Stimulated activated CD4-positive, alpha-beta T cell treated with anti-CD3 and anti-CD28 coated beads, TNF-alpha, amount 100 ng/mL, for 24 hours (primary cell): ENCODE measurements around the gene TFDP1.

Experiments
- DNase-seq, 3 experiments: peaks; one replicate each; pipeline ENCODE4 v3.0.0-alpha.2; 2020; ENCODE audit warnings: low read depth in 3 of 3

The TFDP1 gene

DNA sequence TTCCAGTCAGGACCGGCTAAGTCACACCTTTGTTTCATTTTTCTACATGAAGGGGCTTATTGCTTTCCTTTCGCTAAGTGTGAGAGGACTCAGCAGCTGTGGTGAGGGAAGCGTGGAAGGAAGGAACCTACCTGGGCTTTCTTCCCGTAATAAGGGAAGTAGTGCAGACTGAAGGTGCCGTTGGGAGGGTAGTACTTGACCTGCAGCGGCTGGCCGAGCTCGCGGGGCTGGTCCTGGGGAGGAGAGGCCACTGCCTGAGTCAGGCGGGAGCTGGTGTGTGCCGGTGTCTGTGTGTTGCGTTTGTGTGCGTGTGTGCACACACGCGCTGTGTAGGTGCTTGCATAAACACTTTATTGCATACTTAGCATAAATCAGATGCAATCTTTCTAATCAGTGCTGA lies 65.7 kb downstream of the TFDP1 start:
- no peak for DNase-seq

DNA sequence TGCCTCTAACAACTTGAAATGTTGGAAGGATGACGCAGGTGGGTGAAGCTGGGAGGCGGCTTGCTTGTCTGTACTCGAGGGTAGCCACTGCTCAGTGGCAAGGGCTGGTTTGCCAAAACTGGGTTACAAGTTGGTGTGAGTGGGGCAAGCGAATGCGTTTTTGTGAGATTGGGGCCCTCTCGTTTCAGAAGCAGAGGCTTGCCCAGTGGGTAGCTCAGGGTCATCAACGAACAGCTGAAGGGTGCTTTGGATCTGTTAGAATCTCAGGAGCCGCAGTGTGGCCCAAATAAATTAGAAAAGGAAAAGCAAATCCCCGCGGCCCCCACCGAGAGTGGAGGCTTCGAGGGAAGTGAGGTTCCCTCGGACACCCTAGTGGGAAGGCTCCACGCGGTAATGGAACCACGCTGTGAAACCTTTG lies 66.2 kb downstream of the TFDP1 start:
- no peak for DNase-seq

DNA sequence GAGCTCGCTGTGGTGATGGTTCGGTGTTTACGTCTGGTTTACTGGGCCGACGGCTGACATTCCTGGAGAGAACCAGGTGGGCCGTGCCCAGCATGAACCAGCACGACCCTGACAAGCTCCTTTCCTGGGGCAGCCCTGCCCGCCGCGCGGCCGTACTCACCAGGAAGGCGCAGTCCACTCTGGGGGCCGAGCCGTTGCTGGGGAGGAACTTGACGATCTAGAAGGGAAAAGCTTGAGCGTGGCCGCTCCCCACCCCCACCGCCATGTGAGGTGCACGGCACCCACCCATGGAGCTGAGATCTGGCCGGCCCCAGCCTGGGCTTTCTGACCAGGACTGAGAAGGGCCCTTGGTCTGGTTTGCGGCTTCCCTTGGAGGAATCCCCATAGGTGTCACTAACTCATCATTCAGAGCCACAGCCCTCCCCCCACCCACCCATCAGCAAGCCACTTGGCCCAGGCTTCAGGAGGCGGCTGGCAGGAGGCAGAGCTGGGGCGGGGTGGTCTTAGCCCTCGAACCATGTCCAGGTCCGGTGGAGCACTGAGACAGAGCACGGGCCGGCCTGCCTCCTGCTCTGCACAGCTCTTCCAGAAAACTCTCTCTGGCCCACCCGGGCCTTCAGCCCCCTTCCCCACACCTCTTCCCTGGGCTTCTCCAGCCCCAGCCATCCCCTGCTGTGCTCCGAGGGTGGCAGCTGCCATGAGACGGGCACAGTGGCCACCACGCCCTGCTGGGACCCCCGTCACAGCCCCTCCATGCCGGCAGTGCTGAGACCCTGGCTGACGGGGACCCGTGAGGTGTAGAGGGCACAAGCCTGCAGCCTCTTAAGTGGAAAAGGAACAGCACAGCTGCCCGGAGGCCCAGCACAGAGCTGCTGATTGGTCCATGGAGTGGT lies 67.2 kb downstream of the TFDP1 start:
- DNase-seq, result no peak

DNA sequence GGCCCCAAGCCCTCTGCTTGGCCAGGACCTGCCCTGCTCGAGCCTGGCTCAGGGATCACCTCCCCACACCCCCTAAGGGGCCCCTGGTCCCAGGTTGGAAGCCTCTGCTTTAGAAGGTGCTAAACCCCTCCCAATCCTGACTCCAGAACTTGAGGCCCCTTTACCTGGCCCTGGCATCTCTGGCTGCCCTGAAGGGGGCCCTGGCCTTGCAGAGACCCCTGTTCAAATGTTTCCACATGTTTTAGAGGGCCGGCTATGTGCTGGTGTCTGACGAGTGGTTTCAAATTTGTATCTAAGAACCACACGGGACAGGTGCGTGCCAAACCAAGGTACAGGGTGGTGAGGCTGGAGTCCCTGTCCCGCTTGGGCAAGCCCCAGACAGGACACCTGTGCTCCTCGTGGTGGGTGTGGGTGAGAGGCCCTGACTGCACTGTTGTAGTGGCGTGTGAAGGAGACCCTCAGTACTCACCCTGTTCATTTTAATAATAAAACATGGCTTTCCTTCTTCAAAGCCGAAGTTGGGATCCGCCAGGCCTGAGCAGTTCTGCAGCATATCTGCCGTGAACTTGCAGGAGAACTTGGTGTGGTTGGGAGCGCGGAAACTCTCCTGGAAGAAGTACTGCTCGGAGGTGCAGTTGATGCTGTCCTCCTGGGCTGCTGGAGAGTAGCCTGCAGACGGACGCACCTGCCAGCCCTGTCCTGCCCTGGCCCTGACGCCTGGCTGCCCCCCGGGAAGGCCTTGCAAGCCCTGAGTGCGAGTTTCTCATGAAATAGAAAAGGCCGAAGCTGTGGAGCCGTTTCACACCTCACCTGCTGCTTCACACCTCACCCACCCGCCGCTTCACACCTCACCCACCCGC lies 68.1 kb downstream of the TFDP1 start:
- no peak for DNase-seq

DNA sequence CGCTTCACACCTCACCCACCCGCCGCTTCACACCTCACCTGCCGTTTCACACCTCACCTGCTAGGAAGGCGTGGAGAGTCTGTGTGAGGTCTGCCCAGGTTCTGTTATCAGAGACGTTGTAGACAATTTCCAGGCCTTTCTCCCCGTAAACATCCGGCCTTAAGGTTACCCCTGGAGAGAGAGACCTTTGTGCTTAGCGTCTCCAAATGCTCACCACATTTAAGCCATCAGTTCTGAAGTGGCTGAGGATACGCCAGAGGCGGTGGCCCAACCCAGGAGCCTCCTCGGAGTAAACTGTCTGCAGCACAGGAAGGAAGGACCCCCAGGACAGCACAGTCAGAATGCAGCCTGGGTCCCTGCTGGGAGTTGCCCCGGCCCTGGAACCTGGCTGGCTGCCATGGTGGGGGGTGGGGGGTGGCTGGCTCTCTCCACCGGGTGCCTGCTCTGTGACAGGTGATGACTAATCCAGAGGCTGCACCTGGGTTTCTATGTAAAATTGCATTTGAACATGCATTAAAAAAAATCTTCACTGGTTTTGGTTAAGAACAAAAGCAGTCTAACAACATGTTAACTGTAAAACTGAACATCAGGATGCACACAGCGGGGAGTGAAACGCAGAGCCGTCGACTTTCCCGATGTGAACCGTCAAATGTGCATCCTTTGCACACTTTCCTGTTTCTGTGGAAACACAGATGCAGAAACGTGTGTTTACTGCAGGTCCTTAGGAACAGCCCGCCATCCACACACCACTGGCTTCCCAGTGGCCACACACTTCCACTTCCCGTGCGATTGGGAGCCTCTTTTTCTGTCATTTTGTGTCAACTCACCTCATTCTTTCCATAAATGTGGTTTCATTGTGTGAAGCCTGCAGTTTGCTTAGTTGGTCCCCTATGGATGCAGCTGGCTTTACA lies 69.0 kb downstream of the TFDP1 start:
- DNase-seq, result peak in 1 of 3 experiments; percentile 10

DNA sequence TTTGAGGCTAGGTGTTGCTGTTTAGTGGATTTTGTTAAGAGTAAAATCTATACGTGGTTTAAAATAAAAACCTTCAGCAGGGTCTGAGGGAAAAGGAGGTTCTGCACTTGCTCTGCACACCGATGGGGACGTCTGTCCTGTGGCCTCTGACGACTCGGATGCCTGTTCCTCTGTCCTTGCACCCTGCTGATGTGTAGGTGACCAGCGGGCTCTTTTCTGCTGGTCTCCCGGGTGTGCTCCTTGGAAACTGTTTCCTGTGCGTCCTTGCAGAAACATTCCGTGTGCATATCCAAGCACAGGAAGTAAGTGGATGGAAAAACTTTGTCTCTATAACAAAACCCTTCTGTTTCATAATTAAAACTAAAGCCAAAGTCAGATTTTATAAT lies 69.6 kb downstream of the TFDP1 start:
- DNase-seq, result no peak

DNA sequence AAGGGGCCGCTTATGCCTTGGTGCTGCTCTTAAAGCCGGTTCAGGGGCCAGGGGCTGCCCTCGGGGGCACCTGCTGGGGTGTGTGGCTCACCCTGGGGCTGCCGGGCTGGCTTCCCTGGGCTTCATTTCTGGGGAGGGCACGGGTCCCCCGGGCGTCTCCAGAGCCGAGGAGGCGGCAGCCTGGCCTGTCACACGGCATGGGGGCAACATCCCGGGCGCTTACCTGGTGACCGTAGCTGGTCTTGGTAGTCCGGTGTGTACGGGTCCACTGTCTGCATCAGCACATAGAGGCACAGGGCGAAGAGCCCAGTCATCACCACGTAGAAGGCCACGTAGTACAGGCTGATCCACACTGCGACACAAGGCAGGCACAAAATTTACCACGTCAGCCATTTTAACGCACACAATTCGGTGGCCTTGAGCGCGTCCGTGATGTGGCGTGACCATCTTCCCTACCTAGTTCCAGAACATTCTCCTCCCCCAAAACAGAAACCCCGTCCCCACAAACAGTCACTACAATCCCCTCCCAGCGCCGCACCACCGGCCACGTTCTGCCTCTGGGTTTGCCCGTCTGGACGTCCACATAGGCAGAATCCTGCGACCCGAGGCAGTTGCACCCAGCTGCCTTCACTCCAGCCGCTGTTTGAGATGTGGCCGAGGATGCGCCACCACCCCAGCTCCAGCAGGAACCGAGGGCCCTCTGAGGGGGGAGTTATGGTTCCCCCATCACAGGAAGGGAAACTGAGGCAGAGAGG lies 70.2 kb downstream of the TFDP1 start:
- no peak for DNase-seq

DNA sequence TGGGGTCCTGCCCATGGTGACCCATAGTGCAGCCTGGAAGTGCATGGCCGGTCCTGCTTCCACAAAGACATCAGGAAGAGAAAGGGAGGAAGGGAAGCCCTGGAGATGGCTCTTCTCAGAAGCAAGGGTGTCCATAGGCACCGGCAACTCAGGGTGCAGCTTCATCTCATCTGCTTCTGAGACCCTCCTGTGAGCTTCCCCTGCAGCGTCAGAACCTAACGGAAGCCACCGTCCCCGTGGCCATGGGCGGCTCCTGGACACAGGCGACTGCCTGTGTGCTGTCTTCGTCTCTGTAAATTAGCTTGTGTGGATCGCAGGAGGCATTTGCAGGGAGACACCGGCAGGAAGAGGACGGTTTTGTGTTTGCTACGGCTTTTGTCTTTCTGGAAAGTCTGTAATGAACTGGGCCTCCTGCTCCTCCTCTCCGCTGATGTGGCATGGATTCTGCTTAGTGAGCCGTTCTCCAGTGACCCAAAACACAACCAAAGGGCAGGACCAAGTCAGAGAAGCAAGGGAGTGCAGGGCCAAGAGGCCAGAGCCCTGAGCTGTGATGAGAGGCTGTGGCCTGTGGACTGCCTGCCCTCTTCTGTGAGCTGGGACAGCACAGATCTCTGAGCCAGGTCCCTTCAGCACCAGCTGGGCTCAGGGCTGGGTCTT lies 70.9 kb downstream of the TFDP1 start:
- DNase-seq, result no peak

DNA sequence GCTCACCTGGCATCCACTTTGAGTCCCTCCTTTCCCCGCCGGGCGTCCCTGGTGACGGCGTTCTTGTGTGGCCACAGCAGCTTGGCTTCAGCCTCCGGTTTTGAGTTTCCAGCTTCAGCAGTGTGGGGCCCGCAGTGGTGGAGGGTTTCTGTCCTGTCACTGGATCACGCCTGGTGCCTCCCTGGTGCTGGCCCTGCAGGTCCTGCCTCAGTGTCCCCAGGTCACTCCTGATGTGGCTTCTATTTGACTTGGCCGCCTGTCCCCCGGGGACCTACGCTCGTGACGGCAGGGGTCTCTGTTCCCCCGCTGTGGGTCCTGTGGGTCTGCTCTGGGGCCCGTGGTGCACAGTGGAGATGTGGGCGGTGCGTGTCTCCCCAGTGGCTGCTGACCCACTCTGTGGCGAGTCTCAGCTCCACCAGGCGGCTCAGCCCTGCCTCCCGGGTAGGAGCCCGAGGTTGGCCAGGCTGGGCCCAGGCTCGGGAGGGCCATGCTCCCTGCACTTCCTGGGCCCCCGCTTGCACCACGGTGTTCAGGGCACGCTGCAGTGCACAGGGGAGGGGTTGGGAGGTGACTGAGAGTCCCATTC lies 71.5 kb downstream of the TFDP1 start:
- no peak for DNase-seq

DNA sequence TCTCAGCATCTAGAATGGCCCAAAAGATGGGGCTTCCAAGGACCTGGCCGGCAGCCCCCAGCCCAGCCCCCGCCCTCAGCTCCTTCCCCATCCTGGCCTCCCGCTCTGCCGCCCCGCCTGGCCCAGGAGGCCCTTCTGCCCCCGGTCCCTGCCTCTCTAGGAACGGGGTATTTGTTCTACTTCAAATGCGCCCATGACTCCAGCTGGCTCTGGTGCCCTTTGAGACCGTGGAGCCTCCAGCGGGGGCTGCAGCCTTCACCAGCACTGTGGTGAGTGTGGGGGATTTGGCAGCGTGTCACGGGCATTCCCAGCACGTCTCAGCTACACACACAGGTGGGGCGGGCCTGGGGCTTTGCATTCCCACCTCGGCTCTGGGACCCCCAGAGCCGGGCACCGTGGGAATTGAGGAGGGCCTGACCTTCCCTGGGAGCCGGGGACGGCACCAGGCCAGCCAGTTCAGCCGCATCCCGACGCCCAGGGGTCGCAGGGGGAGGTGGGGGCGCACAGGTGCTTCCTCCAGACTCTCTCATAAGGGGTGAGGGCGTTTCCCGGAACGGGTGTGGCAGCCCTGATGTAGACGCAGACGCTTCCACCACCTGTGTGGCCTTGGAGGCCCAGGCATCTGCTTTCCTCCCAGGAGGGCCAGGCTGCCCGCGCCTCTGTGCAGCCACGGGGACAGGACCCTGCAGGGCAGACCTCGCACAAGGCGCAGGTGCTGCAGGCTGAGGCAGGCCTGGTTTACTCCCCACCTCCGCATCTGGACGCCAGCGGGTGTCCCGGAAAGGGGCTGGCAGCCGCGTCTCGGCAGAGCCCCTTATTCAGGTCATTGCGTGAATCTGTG lies 72.5 kb downstream of the TFDP1 start:
- no peak for DNase-seq

DNA sequence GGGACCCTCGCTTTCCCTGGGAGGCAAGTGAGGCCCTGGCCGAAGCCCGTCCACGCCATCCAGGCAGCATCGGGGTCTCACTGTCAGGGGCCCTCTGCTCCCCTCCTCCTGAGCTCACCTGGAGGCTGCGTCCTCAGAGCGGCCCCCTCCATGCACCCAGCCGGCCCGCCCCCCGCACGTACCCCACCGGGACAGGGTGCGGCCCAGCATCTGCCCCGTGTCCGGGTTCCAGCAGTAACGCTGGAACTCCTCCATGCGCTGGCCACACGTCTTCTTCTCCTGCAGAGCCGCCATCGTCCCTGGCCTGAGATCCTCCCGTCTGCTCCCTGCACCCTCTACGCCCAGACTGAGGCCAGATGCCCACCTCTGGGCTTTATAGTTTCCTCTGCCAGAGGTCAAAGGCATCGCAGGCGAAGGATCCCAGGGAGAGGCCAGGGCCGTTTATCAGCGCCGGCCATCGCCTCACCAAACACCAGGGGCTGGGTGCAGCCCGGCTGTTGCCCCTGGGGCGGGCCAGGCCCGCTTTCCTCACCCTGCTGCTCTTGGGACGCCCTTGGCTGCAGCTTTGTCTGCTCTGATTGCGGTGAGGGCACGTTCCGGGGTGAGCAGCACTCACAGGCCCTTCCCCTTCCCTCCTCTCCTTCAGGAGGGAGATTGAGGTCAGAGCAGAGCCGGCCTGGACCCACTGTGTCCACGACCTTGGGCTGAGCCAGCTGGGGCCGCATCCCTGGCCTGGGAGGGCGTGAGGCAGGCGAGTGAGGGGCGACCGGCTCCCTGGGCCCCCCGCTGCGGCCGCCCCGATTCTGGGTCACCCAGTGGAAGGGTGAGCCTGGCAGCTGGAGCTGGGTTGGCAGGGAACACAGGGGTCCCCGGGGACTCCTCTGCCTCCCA lies 73.5 kb downstream of the TFDP1 start, which contains the start of gene ATP4B:
Gene ATP4B (minus strand): TSS at position 348 of the 891 bp plus-strand sequence. CDS start 54 bp downstream, at position 294.
- no peak for DNase-seq

DNA sequence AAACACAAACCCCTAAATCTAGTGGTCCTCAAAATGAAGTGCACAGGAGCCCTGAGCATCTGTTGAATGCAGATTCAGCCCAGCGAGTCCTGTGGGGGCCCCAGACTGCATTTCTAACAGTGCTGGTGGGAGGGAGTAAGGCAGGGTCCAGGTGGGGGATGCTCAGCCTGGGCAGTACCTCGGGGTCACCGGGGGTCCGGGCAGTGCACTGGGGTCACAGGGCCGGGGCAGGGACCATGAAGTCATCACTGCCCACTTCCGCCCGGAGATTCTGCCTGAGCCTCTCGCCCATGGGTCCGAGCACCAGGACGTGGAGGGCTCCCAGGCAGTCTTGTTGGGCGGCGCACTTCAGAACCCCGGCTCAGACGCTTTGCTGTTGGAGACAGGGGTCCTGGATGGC lies 74.3 kb downstream of the TFDP1 start:
- no peak for DNase-seq

DNA sequence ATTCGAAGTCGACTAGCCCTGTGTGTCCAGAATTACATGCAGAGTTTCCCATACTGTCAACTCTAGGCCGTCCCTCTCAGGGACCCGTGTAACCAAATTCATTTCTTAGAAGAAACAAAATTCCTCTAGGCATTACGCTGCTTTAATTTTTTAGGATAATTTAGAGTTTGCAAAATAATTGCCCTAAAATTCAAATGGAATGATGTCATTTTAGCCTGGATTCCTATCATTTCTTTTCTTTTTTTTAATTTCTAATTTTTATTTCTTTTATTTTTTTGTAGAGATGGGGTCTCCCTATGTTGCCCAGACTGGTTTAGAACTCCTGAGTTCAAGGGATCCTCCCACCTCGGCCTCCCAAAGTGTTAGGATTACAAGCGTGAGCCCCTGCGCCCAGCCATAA lies 74.8 kb downstream of the TFDP1 start:
- DNase-seq, result no peak

DNA sequence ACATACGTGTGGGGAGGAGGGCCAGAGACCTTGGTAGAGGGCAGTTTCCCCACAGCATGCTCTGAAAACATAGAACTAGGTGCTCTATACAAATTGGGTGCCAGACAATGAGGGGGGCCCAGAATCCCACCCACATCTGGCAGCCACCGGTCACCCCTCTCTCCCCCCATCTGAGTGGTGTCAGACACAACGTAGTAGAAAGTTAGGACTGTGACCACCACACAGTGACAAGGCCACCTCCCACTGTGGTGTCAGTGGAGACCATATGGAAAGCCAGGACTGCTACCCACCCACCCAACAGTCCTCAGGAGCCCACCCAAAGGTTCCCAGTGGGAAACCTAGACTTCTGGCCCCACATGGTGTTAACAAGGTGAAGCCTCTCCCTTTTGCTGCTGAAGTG lies 75.5 kb downstream of the TFDP1 start:
- DNase-seq, result no peak

DNA sequence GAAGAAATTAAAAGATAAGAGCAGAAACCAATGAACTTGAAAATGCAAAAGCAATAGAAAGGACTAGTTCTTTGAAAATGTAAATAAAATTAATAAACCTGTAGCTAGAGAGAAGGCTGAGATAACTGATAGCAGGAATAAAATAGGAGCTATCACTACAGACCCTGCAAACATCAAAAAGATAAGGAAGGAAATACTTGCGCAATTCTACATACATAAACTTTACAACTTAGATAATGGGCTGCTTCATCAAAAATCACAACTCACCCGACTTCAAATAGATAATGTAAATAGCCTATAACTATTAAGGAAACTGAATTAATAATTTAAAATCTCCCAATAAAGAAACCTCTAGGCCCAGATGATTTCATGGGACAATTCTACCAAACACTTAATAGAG lies 77.0 kb downstream of the TFDP1 start:
- no peak for DNase-seq

DNA sequence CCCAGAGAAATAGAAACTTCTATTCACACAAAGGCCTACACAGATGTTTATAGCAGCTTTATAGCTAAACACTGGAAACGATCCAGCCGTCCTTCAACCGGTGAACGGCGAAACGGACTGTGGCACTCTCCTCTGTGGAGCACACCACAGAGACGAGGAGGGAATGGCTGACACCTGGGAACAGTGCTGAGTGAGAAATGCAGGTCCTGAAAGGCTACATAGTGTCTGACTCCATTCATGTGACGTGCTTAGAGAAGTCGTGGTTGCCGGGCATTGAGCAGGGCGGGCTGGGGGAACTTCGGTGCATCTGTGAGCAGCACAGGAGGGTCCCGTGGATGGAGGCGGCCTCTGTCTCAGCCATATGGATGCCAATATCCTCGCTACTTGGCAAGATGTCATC lies 79.4 kb downstream of the TFDP1 start:
- DNase-seq, result no peak

DNA sequence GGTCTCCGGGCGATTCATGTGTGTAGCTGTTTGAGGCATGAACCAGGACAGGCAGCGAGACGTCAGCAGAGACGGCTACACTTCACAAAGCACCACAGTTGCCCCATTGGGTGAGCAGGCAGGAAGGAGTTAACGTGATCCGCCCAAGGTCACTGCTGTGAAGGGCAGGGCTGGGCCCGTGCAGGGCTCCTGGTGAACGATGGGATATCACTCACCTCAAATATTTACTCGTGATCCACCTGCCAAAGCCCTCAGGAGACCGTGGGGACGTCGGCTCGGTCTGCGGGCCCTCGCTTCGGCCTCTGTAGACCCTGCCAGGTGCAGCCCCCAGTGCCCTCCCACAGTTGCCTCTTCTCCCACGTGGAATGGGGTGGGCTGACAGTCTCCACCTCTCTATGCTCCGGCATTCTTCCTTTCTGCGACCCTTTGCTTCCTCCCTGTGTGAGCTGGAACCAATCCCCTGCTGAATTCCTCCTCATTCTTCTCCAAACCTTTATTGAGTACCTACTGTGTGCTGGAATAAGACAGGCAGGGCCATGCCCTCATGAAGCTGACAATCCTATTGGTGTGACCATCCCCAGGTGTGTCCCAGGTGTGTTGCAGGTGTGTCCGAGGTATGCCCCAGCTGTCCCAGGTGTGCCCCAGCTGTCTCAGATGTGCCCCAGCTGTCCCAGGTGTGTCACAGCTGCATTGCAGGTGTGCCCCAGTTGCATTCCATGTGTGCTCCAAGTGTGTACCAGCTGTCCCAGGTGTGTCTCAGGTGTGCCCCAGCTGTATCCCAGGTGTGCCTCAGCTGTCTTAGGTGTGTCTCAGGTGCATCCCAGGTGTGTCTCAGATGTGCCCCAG lies 80.4 kb downstream of the TFDP1 start:
- no peak for DNase-seq
